DMS53 treated with DMSO at 0.1 percent for 48 hours (cell line): ENCODE results near the gene GABRA5.
"Not testable (repeated sequence)": the region's sequence is repeated elsewhere in the genome, so short reads cannot be mapped to it uniquely, and the experiment has no call there.

Source experiments
- DNase-seq: peaks from one replicate; lab custom pipeline; 2025; ENCODE audit not compliant: unreplicated experiment; lab: John Stamatoyannopoulos, UW

Gene GABRA5

DNA sequence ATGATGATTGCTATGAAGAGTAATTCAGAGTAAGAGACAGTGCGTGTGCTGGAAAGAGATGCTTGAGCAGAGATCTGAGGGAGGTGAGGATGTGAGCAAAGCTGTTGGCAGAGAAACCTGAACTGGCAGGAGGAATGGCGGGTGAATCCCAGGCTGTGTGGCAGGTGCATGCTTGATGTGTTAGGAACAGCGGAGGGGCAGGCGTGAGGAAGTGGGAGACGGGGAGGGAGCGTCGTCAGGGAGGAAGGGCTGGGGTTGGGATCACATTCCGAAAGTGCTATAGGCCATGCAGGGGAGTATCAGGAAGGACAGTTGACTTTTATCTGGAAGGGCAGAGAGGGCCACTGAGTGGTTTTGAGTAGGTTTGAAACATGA is 8.6 kb downstream of the GABRA5 start:
- no peak for DNase-seq

DNA sequence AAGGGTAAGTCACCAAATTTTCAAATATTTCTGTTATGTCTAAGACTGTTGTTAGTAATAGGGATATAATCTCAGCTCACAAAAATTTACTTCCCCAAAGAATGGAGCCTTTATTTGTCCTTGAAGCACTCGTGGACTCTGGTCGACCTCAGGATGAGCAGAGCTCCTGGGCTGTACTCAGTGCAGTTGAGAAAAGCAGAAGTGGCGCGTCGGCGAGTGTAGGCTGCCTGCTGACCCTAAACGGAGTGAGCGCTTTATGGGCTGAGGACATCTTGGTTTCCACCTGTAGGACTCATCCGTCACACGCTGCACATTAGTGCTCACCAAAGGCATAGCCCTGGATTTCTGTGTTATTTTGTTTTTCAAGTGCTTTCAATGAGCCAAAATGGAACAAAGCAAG is 11.0 kb downstream of the GABRA5 start:
- DNase-seq: no peak

DNA sequence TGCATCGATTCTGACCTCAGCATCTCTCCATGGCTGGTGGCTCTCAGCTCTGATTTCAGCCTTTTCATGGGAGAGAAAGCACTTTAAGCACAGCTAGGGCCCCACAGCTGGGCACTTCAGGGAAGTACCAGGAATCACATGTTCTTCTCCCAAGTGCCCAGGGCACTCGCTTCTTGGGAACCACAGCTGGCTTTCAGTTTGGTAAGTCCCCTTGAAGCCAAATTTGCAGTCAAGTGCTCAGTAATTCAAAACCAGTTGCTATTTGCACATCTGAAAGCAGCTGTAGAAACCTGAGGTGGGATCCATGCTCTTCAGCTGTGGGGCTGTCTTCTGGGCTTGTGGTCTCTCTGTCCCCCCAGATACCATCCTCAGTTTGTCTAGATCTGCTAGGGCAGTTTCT is 12.8 kb downstream of the GABRA5 start:
- no peak for DNase-seq

DNA sequence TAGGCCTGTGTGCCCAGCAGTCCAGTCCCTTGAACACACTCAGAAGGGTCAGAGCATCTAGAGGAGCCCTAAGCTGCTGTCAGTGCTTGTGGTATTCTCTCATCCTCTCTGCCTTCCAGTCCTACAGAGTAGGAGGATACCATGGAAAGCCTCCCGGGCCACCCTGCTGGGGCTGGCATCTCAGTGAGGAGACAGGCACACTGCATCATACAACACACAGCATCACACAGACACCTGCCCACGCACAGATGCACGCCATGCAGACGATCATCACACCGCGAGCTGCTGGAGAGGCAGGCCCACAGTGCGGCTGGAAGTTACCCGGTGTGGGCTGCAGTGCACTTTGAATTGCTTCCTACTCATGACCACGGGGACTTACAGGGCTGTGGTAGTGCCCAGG is 15.2 kb downstream of the GABRA5 start:
- no peak for DNase-seq

DNA sequence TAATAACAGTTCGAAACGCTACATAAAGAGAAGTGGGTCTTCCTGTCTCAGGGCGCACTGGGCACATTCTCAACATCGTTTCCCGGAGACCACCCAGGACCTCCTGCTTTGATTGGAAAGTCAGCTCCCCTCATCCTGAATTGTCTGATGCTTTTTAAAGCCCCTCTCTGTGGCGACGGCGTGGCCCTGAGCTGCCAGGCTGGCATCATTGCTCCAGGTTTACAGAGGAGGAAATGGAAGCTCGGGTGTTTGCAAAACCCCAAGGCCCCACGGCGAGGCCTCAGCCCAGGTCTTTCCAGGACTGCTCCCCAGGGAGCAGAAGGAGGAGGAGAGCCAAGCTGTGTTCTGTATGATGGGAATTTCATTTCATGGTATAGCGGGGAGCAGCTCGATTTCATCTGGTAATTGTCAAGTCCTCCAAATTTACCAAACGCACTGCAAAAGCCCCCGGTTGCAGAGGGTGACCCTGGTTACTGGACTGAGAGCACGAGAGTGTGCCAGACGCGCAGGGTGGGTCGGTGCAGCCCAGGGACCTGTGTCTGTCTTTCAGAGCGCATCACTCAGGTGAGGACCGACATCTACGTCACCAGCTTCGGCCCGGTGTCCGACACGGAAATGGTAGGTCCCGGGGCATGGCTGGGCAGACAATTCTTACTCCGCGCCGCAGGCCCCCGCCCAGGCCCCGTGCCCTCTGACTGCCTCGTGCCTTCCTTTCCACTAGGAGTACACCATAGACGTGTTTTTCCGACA is 15.9 kb downstream of the GABRA5 start:
- DNase-seq: no peak

DNA sequence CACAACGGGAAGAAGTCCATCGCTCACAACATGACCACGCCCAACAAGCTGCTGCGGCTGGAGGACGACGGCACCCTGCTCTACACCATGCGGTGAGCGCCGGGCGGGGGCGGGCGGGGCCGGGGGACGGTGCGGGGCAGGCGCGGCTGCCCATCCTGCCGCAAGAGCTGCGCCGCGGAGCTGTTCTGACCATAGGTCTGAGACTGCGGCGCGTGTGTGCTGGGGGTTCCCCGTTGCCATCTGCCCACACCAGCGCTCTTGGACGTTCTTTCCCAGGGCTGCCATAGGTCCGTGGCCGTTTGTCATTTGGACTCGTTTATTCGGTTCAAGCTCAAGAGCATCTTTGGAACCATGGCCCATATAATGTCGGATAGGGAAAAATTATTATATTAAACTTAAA is 16.6 kb downstream of the GABRA5 start:
- no peak for DNase-seq

DNA sequence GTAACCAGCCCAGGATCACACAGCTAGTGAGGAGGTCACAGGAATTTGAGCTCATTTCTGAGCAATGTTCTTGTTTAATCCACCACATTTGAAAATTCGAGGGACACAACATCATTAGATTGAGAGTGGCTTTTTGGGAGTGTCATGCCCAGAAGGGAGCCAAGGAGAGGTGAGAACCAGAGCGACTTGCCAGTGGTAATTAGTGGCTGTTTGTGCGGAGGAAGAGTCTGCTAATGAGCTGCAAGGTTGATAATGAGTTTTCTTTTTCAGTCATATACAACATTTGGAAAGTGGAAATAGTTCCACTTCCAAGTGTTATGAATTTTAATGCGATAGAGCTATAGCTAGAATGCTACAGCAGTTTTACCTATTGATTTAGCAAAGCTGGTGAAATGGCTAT is 19.7 kb downstream of the GABRA5 start:
- DNase-seq: no peak

DNA sequence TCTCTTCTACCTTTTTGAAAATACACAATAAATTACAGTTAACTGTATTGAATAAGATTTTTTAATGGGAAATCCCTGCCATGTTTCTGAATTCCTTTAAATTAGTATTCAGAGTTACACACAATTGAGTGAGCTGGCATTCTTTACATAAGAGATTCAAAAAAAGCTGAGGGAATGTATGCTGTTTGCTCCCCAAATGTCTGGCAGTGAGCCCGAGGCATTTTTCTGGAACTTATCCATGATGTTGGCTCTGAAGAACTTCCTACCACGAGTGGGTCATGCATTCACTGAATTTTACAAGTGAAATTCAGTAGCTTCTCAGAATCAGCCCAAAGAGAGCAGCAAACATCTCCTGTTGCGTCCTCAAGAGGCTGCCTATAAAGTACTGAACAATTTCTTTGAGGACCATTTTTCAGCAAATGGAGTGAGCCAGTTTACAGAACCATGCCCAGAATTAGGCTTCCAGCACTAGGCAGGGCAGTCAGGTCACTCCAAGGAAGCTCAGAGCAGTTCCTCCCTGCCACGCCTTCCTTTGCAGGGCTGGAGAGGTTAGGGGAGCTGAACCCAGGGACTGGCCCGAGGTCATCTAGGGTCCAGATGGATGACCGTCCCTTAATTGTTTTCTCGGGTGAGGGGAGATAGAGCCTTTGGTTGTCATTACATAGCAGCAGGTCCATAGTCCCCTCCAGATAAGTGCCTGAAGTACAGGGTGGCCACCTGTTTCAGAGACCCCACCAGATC is 21.2 kb downstream of the GABRA5 start:
- no peak for DNase-seq

DNA sequence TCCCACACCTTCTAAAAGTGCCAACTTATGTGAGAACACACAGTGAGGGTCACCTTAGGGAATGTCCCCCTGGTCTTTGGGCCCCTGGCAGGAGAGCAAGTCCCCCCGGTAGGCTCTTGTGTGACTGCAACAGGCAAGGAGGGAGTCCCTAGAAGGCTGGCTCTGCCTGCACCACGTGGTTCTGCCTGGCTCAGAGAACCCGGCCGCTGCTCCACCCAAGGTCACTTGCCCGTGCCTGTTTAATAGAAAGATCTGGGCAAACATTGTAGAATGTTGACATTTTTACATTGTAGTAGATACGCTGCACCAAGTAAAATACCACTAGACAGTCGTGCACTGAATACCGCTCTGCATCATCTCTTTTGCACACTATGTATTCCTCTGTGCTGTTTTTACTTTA is 21.9 kb downstream of the GABRA5 start:
- no peak for DNase-seq

DNA sequence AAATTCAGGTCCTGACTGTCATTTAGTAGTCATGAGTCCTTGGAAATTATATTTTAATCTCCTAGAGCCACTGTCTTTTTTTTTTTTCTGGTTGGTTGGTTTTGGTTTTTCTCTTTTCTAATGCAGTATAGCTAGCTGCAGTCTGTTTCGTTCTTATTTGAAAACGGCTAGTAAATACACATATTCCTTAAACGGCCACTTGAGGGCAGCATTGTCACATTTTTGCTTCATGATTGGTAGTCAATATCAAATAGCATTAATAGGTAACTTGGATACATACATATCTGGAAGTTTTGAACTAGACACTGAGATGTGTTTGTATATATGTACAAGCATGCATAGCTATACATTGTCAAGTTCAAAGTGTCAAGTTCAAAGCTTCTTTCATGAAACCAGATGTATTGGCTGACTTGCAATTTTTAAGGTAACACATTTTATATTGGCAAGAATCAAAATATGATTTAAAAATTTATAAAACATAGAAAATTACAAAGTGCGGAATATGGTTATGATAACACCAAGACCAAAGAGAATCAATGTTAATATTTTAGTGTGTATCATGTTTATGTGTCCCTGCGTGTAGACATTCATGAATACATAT is 22.5 kb downstream of the GABRA5 start:
- DNase-seq: peak; percentile 45

DNA sequence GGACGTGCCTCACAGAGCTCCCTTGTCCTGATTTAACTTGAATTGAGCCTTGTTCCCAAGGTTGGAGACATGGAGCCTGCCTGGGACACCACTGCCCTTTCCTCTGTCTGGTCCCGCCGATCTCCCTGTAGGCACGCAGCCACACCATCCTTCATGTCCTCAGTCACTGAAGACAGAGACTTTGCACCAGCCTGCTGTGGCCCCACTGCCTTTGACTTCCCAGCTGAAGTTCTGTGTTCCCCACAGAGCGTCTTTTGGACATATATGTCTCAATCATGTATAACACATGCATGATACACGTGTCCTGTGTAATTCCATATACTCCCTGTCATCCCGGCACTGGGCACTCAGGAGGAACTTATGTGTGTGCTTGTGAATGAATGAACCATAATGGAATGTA is 23.6 kb downstream of the GABRA5 start:
- no peak for DNase-seq

DNA sequence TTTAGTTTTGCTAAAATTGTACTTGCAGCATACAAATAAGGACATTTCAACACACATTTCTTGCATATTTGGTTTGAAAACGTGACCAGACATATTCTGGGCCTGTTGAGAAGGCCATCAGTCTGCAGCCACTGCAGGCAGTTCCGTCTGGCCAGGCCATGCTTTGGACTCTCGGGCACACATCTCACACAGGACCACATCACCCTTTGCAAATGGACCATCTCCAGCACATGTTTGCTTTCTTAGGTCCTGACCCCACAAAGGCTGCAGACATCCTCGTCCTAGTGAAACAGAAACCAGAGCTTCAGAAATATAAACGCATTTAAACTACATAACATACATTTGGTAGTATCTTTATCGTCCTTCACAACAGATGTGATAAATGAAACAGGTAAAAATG is 24.1 kb downstream of the GABRA5 start:
- no peak for DNase-seq

DNA sequence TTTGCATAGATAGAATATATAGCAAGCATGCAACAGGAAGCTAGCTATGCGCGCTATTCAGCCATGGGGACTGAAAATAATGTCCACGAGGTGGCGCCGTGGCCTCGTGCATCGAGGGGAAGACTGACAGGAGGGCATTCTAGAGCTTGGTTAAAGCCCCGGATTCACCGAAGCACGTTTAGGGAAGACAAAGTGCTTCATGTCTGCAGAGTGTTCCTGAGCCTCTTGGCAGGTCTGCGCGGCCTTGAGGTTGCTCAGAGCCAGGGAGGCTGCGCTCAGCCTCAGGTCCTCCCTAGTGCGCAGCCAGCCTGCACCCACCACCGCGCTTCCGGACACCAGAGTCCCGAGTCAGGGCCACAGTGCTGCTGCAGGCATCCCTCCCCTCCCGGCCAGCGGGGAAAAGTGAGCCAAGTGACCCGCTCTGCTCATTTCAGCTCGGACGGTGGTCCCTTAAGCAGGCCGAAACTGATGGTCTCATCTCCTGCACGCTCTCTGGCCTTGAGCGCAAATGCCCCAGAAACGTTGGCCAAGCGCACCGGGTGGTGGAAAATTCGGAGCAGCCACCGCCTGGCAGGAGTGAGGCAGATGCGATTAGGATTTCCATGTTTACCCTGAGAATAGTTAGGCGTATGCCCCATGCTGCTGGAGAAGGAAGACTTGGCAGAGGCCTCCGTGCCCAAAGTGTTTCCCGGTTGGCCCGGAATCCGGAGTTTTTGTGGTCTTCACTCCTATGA is 24.8 kb downstream of the GABRA5 start:
- DNase-seq: peak; percentile 47

DNA sequence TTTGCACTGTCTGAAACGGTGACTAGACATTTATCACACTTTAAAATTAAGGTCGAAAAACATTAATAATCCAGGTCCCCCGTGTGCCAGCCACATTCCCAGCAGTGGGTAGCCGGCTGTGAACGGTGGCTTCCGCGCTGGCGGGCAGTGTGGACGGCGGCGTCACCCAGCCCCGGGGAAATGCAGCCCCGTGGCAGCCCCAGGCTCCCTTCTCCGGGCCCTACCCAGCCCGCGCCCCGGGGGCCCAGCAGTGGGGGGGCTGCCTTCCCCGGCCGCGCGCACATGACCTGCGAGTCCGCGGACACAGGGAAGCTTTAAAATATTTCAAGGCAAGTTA is 25.3 kb downstream of the GABRA5 start:
- DNase-seq: no peak

DNA sequence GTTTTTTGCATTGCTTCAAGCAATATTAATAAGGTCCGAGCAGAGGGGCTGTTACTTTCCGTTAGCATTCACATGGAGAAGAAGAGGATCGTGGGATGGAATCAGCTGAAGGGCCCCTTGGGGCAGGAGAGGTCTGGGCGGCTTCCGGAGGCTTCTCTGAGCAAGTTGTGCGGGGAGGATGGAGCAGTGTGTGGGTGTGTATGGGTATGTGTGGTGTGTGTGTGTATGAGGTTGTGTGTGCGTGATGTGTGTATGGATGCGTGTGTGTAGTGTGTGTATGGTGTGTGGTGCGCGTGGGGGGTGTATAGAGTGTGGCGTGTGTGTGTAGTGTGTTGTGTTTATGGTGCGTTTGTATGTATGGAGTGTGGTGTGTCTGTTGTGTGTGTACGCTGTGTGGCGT is 25.8 kb downstream of the GABRA5 start:
- DNase-seq: no peak

DNA sequence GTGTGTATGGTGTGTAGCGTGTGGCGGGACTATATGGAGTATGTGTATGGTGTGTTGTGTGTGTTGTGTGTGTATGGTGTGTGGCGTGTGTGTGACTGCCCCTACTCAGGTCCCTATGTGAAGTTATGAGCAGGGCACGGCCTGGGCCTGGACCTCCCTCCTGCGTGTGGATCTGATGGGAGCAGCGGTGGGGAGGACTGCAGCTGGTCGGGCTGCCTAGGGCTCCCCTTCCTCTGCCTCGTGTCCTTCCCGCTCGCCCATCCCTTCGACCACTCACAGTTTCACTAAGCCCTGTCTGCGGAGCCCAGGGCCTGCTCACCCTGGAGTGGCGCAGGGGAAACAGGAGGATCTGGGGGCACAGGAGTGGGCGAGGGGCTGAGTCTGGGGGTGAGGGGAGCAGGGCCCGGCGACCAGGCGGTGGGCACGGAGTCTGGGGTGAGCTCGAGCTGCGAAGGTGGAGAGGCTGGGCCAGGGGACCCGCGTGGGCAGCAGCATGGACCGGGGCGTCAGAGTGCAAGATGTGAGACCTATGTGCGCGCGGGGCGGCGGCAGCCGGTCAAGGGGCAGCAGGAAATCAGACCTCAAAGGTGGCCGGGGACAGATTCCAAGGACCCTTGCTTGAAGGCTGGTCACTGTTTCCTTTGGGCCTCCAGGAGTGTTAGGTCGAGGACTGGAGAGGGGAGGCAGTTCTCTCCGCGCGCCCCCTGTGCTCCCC is 26.6 kb downstream of the GABRA5 start:
- no peak for DNase-seq

DNA sequence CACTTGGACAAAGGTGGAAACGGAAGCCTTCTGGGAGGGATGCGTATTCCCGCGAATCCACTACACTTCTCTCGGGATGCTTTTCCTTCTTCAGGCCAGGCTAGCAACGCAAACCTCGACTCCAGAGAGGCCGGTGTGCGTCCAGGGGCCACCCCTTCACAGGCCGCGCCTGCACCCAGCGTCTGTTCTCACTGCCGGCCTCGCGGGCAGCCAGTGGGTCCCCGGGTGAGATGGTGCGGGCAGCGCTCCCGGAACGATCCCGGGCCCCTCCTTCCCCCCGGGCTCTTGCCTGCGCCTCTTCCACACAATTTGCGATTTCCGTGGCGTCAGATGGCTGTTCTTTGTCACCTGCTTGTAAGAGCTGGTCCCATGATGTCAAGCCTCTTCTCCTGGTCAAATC is 27.3 kb downstream of the GABRA5 start:
- DNase-seq: no peak

DNA sequence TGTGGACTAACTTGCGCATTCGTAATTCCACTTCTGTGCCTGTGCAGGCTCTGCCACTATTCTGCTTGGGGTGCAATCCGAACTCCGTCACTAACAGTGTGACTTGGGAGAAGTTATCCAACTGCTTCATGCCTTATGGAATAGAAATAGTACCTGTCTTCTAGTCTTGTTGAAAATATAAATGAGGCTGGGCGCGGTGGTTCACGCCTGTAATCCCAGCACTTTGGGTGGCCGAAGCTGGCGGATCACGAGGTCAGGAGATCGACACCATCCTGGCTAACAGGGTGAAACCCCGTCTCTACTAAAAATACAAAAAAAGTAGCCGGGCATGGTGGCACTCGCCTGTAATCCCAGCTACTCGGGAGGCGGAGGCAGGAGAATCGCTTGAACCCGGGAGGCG is 28.5 kb downstream of the GABRA5 start:
- DNase-seq: not testable (repeated sequence)

DNA sequence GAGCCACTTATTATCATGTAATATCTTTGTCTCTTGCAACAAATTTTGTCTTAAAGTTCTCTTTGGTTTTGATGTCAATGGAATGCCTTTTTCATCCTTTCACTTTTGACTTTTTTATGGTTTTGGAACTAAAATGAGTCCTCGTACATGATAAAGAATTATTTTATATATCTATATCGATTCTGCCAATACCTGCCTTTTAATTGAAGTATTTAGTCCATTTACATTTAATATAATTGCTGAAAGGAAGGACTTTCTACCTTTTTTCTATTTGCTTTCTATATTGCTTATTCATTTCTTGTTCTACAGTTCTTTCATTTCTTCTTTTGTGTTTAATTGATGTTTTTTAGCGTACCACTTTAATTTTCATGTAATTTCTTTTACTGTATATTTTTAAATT is 32.8 kb downstream of the GABRA5 start:
- DNase-seq: no peak

DNA sequence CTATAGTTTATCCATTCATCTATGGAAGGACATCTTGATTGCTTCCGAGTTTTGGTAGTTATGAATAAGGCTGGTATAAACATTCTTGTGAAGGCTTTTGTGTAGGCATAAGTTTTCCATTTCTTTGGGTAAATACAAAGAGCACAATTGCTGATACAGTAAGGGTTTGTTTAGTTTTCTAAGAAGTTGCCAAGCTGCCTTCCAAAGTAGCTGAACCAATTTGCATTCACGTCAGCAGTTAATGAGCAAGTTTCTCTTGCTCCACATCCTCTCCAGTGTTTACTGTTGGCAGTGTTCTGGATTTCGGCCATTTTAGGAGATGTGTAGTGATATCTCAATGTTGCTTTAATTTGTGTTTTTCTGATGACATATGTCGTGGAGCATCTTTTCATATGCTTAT is 34.2 kb downstream of the GABRA5 start:
- DNase-seq: no peak

DNA sequence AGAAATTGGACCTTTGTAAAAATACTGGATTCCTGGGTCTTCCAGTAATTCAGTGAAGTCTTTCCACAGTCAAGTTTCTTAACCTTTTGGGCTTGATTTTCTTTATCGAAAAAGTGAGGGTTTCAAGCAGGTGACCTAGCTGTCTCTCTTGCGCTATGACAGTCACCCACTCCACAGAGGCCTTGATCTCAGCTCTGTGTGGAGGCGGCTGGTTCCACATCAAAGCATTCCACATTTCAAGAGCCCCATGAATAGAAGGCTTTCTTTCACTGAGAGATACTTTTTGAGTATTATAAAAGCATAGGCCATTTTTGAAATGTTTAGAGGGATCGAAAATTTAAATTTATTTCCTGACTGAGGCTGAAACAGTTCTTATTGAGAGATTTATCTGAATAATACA is 43.9 kb downstream of the GABRA5 start:
- DNase-seq: no peak
